BLaER1 treated with 17β-estradiol and CSF1 and Interleukin-3, amounts not matched to agents 10 nM and 100 nM (cell line): ENCODE data around the gene AP1G2.

Experiments
- H3K27ac ChIP-seq, 11 experiments: shearing (Covaris generic); formaldehyde crosslinking; 2 replicates each; pipeline ENCODE4 v1.8.1; 2022
- H3K27me3 ChIP-seq, 11 experiments: shearing (Covaris generic); formaldehyde crosslinking; 2 replicates each; pipeline ENCODE4 v1.8.1; 2022
- H3K36me3 ChIP-seq, 11 experiments: shearing (Covaris generic); formaldehyde crosslinking; 2 replicates each; pipeline ENCODE4 v1.8.1; 2022
- H3K4me1 ChIP-seq, 10 experiments: shearing (Covaris generic); formaldehyde crosslinking; 2 replicates each; pipeline ENCODE4 v1.8.1; 2022
- H3K4me2 ChIP-seq, 11 experiments: shearing (Covaris generic); formaldehyde crosslinking; 2 replicates each; pipeline ENCODE4 v1.8.1; 2022
- H3K4me3 ChIP-seq, 10 experiments: shearing (Covaris generic); formaldehyde crosslinking; 2 replicates each; pipeline ENCODE4 v1.8.1; 2022
- H3K9ac ChIP-seq, 11 experiments: shearing (Covaris generic); formaldehyde crosslinking; 2 replicates each; pipeline ENCODE4 v1.8.1; 2022
- H3K9me3 ChIP-seq, 11 experiments: shearing (Covaris generic); formaldehyde crosslinking; replicated peaks in 1 of 11; 2 replicates each; pipeline ENCODE4 v1.8.1; 2022
- H4K20me1 ChIP-seq, 11 experiments: shearing (Covaris generic); formaldehyde crosslinking; 2 replicates each; pipeline ENCODE4 v1.8.1; 2022
- Cebpa-rat ChIP-seq, 11 experiments: shearing (Covaris generic); IDR thresholded peaks; 2 replicates each; pipeline ENCODE4 v1.8.1; 2022

The AP1G2 gene

GRCh38 chr14:23563473-23564180 lies 4.0 kb downstream of the AP1G2 start:
- H3K27ac ChIP-seq = peak overlapping the region in 3 of 11 experiments; percentile 19 to 40 (median 32); a peak in 6 of 22 replicates
- no peaks in the 10 kb centered on the region for H3K27me3 ChIP-seq
- H3K4me2 ChIP-seq = peak overlapping the region in 2 of 11 experiments; percentile 24 to 35; a peak in 4 of 22 replicates
- H3K9ac ChIP-seq = peak overlapping the region in 3 of 11 experiments; percentile 6 to 45 (median 26); a peak in 4 of 22 replicates
- H3K9me3 ChIP-seq = no peaks in the 10 kb centered on the region
- H4K20me1 ChIP-seq = peaks cover 6 to 82% (median 27%) of the 10 kb centered on the region in 11 experiments; a peak in 17 of 22 replicates
- peaks cover 65 to 76% (median 73%) of the 10 kb centered on the region in 11 experiments for H3K36me3 ChIP-seq
- H3K4me3 ChIP-seq = no peak overlapping the region
- peaks cover 20 to 44% (median 27%) of the 10 kb centered on the region in 10 experiments for H3K4me1 ChIP-seq
- TF ChIP-seq Cebpa-rat (IDR thresholded peaks at IDR 0.05) = no peak

- peak overlapping the region in 3 of 11 experiments; percentile 19 to 40 (median 32); a peak in 6 of 22 replicates for H3K27ac ChIP-seq
- no peak overlapping the region for H3K4me3 ChIP-seq
Measured at GRCh38 chr14:23562822-23563472, 4.6 kb downstream of the AP1G2 start.

GRCh38 chr14:23561873-23562821 lies 5.4 kb downstream of the AP1G2 start:
- no peak for TF ChIP-seq Cebpa-rat (IDR thresholded peaks at IDR 0.05)
- H3K9ac ChIP-seq = peak overlapping the region in 3 of 11 experiments; percentile 14 to 32 (median 22); a peak in 1 of 22 replicates
- no peak overlapping the region; a peak in 1 of 22 replicates for H3K27ac ChIP-seq
- peaks cover 73 to 87% (median 79%) of the 10 kb centered on the region in 11 experiments for H3K36me3 ChIP-seq
- no peaks in the 10 kb centered on the region for H3K9me3 ChIP-seq
- peaks cover 6 to 91% (median 27%) of the 10 kb centered on the region in 11 experiments; a peak in 17 of 22 replicates for H4K20me1 ChIP-seq
- H3K27me3 ChIP-seq = no peaks in the 10 kb centered on the region
- no peak overlapping the region for H3K4me3 ChIP-seq
- H3K4me2 ChIP-seq = no peak overlapping the region
- peaks cover 21 to 46% (median 28%) of the 10 kb centered on the region in 10 experiments for H3K4me1 ChIP-seq

More at GRCh38 chr14:23562822-23563472, 4.6 kb downstream of the AP1G2 start:
- peaks cover 16 to 42% (median 24%) of the 10 kb centered on the region in 10 experiments for H3K4me1 ChIP-seq
- H4K20me1 ChIP-seq = peaks cover 6 to 88% (median 27%) of the 10 kb centered on the region in 11 experiments; a peak in 17 of 22 replicates
- peak overlapping the region in 2 of 11 experiments; percentile 24 to 35; a peak in 4 of 22 replicates for H3K4me2 ChIP-seq
- no peaks in the 10 kb centered on the region for H3K9me3 ChIP-seq
- H3K36me3 ChIP-seq = peaks cover 71 to 82% (median 78%) of the 10 kb centered on the region in 11 experiments
- H3K9ac ChIP-seq = peak overlapping the region in 3 of 11 experiments; percentile 6 to 45 (median 26); a peak in 5 of 22 replicates
- no peaks in the 10 kb centered on the region for H3K27me3 ChIP-seq
- TF ChIP-seq Cebpa-rat (IDR thresholded peaks at IDR 0.05) = no peak

- no peak overlapping the region; a peak in 1 of 22 replicates for H3K27ac ChIP-seq
- H3K36me3 ChIP-seq = peaks cover 73 to 86% (median 79%) of the 10 kb centered on the region in 11 experiments
- H3K27me3 ChIP-seq = no peaks in the 10 kb centered on the region
- peaks cover 6 to 84% (median 24%) of the 10 kb centered on the region in 11 experiments; a peak in 17 of 22 replicates for H4K20me1 ChIP-seq
- peak overlapping the region in 4 of 11 experiments; percentile 14 to 44 (median 27); a peak in 4 of 22 replicates for H3K9ac ChIP-seq
- no peaks in the 10 kb centered on the region for H3K9me3 ChIP-seq
- peaks cover 20 to 46% (median 28%) of the 10 kb centered on the region in 10 experiments for H3K4me1 ChIP-seq
- H3K4me2 ChIP-seq = no peak overlapping the region
- no peak for TF ChIP-seq Cebpa-rat (IDR thresholded peaks at IDR 0.05)
- no peak overlapping the region for H3K4me3 ChIP-seq
Measured at GRCh38 chr14:23561259-23561658, 6.3 kb downstream of the AP1G2 start.

- H3K4me1 ChIP-seq = peaks cover 19 to 46% (median 28%) of the 10 kb centered on the region in 10 experiments
- H3K27me3 ChIP-seq = no peaks in the 10 kb centered on the region
- peaks cover 62 to 74% (median 69%) of the 10 kb centered on the region in 11 experiments for H3K36me3 ChIP-seq
- H3K9me3 ChIP-seq = no peaks in the 10 kb centered on the region
- H4K20me1 ChIP-seq = peaks cover 6 to 71% (median 21%) of the 10 kb centered on the region in 11 experiments; a peak in 17 of 22 replicates
- no peak overlapping the region for H3K4me3 ChIP-seq
- peak overlapping the region in 8 of 11 experiments; percentile 0 to 41 (median 13); a peak in 6 of 22 replicates for H3K9ac ChIP-seq
- H3K27ac ChIP-seq = 0 out of 22 replicates have a peak overlapping the region, but pooled peaks of 1 of the 11 experiments have one; percentile 6
- H3K4me2 ChIP-seq = no peak overlapping the region
- no peak for TF ChIP-seq Cebpa-rat (IDR thresholded peaks at IDR 0.05)
Measured at GRCh38 chr14:23559926-23560520, 7.6 kb downstream of the AP1G2 start.

- Histone ChIP-seq H3K4me3 (no peak overlapping the region), H3K27me3 (no peaks in the 10 kb centered on the region), H3K4me1 (peaks cover 19 to 49% (median 29%) of the 10 kb centered on the region in 10 experiments), H3K36me3 (peaks cover 54 to 66% (median 61%) of the 10 kb centered on the region in 11 experiments), H3K4me2 (no peak overlapping the region), H3K9me3 (no peaks in the 10 kb centered on the region), H4K20me1 (peaks cover 6 to 64% (median 21%) of the 10 kb centered on the region in 11 experiments; a peak in 17 of 22 replicates), H3K9ac (peak overlapping the region in 6 of 11 experiments; percentile 9 to 95 (median 65); a peak in 6 of 22 replicates), H3K27ac (0 out of 22 replicates have a peak overlapping the region, but pooled peaks of 1 of the 11 experiments have one; percentile 90)
- TF ChIP-seq Cebpa-rat (IDR thresholded peaks at IDR 0.05) = no peak
Measured at GRCh38 chr14:23559010-23559925, 8.3 kb downstream of the AP1G2 start.
